NOMO-1 (cell line): ENCODE data around the gene CCDC177.

Experiments
- DNase-seq, 2 experiments: peaks; one replicate each; lab custom pipeline; 2025; ENCODE audit not compliant: unreplicated experiment in 2 of 2; lab: John Stamatoyannopoulos, UW

Gene CCDC177

GRCh38 chr14:69569859-69570258 is 4.8 kb downstream of the CCDC177 start:
- no peak for DNase-seq

- DNase-seq, result no peak
These were observed 7.1 kb downstream of the CCDC177 start for GRCh38 chr14:69567563-69567962.

GRCh38 chr14:69561893-69562292 is 12.8 kb downstream of the CCDC177 start:
- DNase-seq, result no peak

- no peak for DNase-seq
These were observed 13.8 kb downstream of the CCDC177 start for GRCh38 chr14:69560826-69561225.

- DNase-seq, result no peak
These were observed 15.1 kb downstream of the CCDC177 start for GRCh38 chr14:69559581-69560011.

GRCh38 chr14:69558774-69559173 is 15.9 kb downstream of the CCDC177 start:
- DNase-seq, result no peak

- DNase-seq, result no peak
These were observed 20.2 kb downstream of the CCDC177 start for GRCh38 chr14:69554500-69554899.

- peak in 1 of 2 experiments; percentile 11 for DNase-seq
These were observed 21.4 kb downstream of the CCDC177 start for GRCh38 chr14:69553252-69553651.

GRCh38 chr14:69551511-69551910 is 23.2 kb downstream of the CCDC177 start:
- DNase-seq, result no peak

GRCh38 chr14:69548566-69548965 is 26.1 kb downstream of the CCDC177 start:
- no peak for DNase-seq

GRCh38 chr14:69547701-69548348 is 26.8 kb downstream of the CCDC177 start:
- no peak for DNase-seq

GRCh38 chr14:69543341-69544115 is 31.1 kb downstream of the CCDC177 start:
- DNase-seq, result peak; percentile 72 to 85

- no peak for DNase-seq
These were observed 32.4 kb downstream of the CCDC177 start for GRCh38 chr14:69542311-69542710.

GRCh38 chr14:69540654-69541335 is 33.9 kb downstream of the CCDC177 start:
- peak in 1 of 2 experiments; percentile 62 for DNase-seq

GRCh38 chr14:69539631-69540410 is 34.9 kb downstream of the CCDC177 start:
- DNase-seq, result peak; percentile 39 to 55

- no peak for DNase-seq
These were observed 35.9 kb downstream of the CCDC177 start for GRCh38 chr14:69538766-69539165.

GRCh38 chr14:69537900-69538299 is 36.8 kb downstream of the CCDC177 start:
- no peak for DNase-seq

GRCh38 chr14:69536971-69537370 is 37.7 kb downstream of the CCDC177 start:
- DNase-seq, result no peak

- DNase-seq, result no peak
These were observed 39.3 kb downstream of the CCDC177 start for GRCh38 chr14:69535230-69535848.

GRCh38 chr14:69532561-69533340 is 41.9 kb downstream of the CCDC177 start:
- no peak for DNase-seq
